IMR-90 (cell line): Measurements from ENCODE around the gene ABHD5. TPM values are rescaled to one million over a fixed set of nuclear protein-coding genes. Genes with fewer than 3 reads are reported as not detected.

Source experiments
- ATAC-seq: fragments of 200-7000 bp; cut with Tn5 transposase; 2 replicates; pipeline ENCODE4 v1.9.1; 2020; ENCODE audit warnings: low read depth, mild to moderate bottlenecking, moderate library complexity
- BruUV-seq: library from RNA; stranded (reverse); fragments of 400-500 nt; replicated peaks from 2 replicates; lab custom pipeline; 2021; lab: Mats Ljungman, UMichigan
- CTCF ChIA-PET: fragments of 300-600 bp; formaldehyde crosslinking; extraction: SDS; loops from one replicate; lab custom pipeline; 2021; ENCODE audit warnings: antibody characterized with exemption; lab: Yijun Ruan, JAX
- POLR2A ChIA-PET: fragments of 300-600 bp; sonication (Branson Sonifier 250); formaldehyde crosslinking; loops from one replicate; lab custom pipeline; 2022; ENCODE audit warnings: antibody characterized with exemption; ENCODE audit not compliant: unreplicated experiment; lab: Charles Lee
- DNase-seq: peaks from one replicate; pipeline ENCODE4 v3.0.0; 2013
- H2AFZ ChIP-seq: replicated peaks from 2 replicates; pipeline ENCODE3; 2013; ENCODE audit warnings: low read length, mild to moderate bottlenecking; ENCODE audit not compliant: poor library complexity
- H2AK5ac ChIP-seq: 2 replicates; pipeline ENCODE4 v1.6.1; 2013; ENCODE audit warnings: low read depth, low read length, inconsistent platforms
- H2AK9ac ChIP-seq: replicated peaks from 2 replicates; pipeline ENCODE3; 2013; ENCODE audit warnings: mild to moderate bottlenecking, low read depth, low read length, moderate library complexity; ENCODE audit not compliant: poor library complexity
- H2BK120ac ChIP-seq: 2 replicates; pipeline ENCODE4 v1.6.1; 2013; ENCODE audit warnings: low read depth, low read length, inconsistent platforms
- H2BK15ac ChIP-seq: 3 replicates; pipeline ENCODE4 v1.6.1; 2013; ENCODE audit warnings: low read depth, low read length, inconsistent platforms
- H2BK20ac ChIP-seq: 2 replicates; pipeline ENCODE4 v1.6.1; 2013; ENCODE audit warnings: low read depth, mild to moderate bottlenecking, inconsistent platforms, low read length, moderate library complexity
- H2BK5ac ChIP-seq: 2 replicates; pipeline ENCODE4 v1.6.1; 2013; ENCODE audit warnings: mild to moderate bottlenecking, low read depth, low read length, inconsistent platforms; ENCODE audit not compliant: poor library complexity, severe bottlenecking
- H3K14ac ChIP-seq: replicated peaks from 2 replicates; pipeline ENCODE4 v1.6.1; 2013; ENCODE audit warnings: low read depth, low read length, inconsistent platforms
- H3K18ac ChIP-seq: 2 replicates; pipeline ENCODE4 v1.6.1; 2013; ENCODE audit warnings: low read depth, low read length, control low read depth
- H3K23ac ChIP-seq: 2 replicates; pipeline ENCODE4 v1.6.1; 2013; ENCODE audit warnings: low read depth, low read length, inconsistent platforms
- H3K27ac ChIP-seq: 2 replicates; pipeline ENCODE4 v1.5.1; 2013; ENCODE audit warnings: mild to moderate bottlenecking, control low read depth, low read length; ENCODE audit not compliant: insufficient read depth
- H3K27me3 ChIP-seq: 2 replicates; pipeline ENCODE4 v1.6.1; 2013; ENCODE audit warnings: low read length; ENCODE audit not compliant: control insufficient read depth, insufficient read depth
- H3K36me3 ChIP-seq: 2 replicates; pipeline ENCODE4 v1.6.1; 2013; ENCODE audit warnings: low read length, mixed read lengths; ENCODE audit not compliant: control insufficient read depth, insufficient read depth
- H3K4ac ChIP-seq: 2 replicates; pipeline ENCODE4 v1.6.1; 2013; ENCODE audit warnings: low read depth, low read length, inconsistent platforms
- H3K4me1 ChIP-seq: 2 replicates; pipeline ENCODE4 v1.6.1; 2013; ENCODE audit warnings: low read length, mixed read lengths; ENCODE audit not compliant: control insufficient read depth, insufficient read depth
- H3K4me2 ChIP-seq: 2 replicates; pipeline ENCODE4 v1.6.1; 2013; ENCODE audit warnings: low read depth, mild to moderate bottlenecking, control low read depth, low read length, moderate library complexity
- H3K4me3 ChIP-seq: 2 replicates; pipeline ENCODE4 v1.5.1; 2013; ENCODE audit warnings: low read depth, mild to moderate bottlenecking, control low read depth, low read length, moderate library complexity; ENCODE audit not compliant: insufficient read depth
- H3K56ac ChIP-seq: 2 replicates; pipeline ENCODE4 v1.6.1; 2013; ENCODE audit warnings: low read length, inconsistent platforms; ENCODE audit not compliant: insufficient read depth; ENCODE audit errors: extremely low read depth
- H3K79me1 ChIP-seq, 2 experiments: 2 replicates each; pipeline ENCODE4 v1.6.1; 2013; ENCODE audit warnings: low read length in 2 of 2, inconsistent platforms in 1 of 2, low read depth in 1 of 2
- H3K9ac ChIP-seq: 2 replicates; pipeline ENCODE4 v1.6.1; 2013; ENCODE audit warnings: low read depth, low read length, control low read depth
- H3K9me1 ChIP-seq: 2 replicates; pipeline ENCODE4 v1.6.1; 2013; ENCODE audit warnings: low read length, inconsistent platforms; ENCODE audit not compliant: insufficient read depth
- H3K9me3 ChIP-seq: 2 replicates; pipeline ENCODE4 v1.6.1; 2013; ENCODE audit warnings: low read length; ENCODE audit not compliant: control insufficient read depth, insufficient read depth
- H4K20me1 ChIP-seq: 2 replicates; pipeline ENCODE4 v1.6.1; 2013; ENCODE audit warnings: low read length, inconsistent platforms; ENCODE audit not compliant: insufficient read depth
- H4K5ac ChIP-seq: 2 replicates; pipeline ENCODE4 v1.6.1; 2013; ENCODE audit warnings: mild to moderate bottlenecking, low read depth, low read length, control low read depth
- H4K8ac ChIP-seq, 2 experiments: 2 replicates each; pipeline ENCODE4 v1.6.1; 2013; ENCODE audit warnings: low read depth in 2 of 2, low read length in 2 of 2, control low read depth in 1 of 2, inconsistent platforms in 1 of 2
- H4K91ac ChIP-seq: 2 replicates; pipeline ENCODE4 v1.6.1; 2013; ENCODE audit warnings: low read depth, low read length, inconsistent platforms; ENCODE audit not compliant: insufficient read depth
- BHLHE40 ChIP-seq: fragments of 150-350 bp; IDR thresholded peaks from 2 replicates; pipeline ENCODE4 v1.6.1; 2016; ENCODE audit warnings: mild to moderate bottlenecking, low read depth, low read length
- CEBPB ChIP-seq: IDR thresholded peaks from 2 replicates; pipeline ENCODE4 v1.6.1; 2012; ENCODE audit warnings: low read depth, low read length, improper control_type of control experiment
- CHD1 ChIP-seq: IDR thresholded peaks from 2 replicates; pipeline ENCODE4 v1.6.1; 2012; ENCODE audit warnings: low read depth, low read length, improper control_type of control experiment
- CTCF ChIP-seq: conservative IDR thresholded peaks from 2 replicates; pipeline ENCODE4 v1.5.1; 2012; ENCODE audit warnings: mild to moderate bottlenecking, low read depth, low read length, improper control_type of control experiment
- ELK1 ChIP-seq: fragments of 150-350 bp; IDR thresholded peaks from 2 replicates; pipeline ENCODE4 v1.6.1; 2016; ENCODE audit warnings: low read depth, mild to moderate bottlenecking, low read length, moderate library complexity, borderline replicate concordance
- FOS ChIP-seq: fragments of 150-350 bp; IDR thresholded peaks from 2 replicates; pipeline ENCODE4 v1.6.1; 2016; ENCODE audit warnings: low read depth, low read length
- MAFK ChIP-seq: IDR thresholded peaks from 2 replicates; pipeline ENCODE4 v1.6.1; 2012; ENCODE audit warnings: low read depth, low read length, improper control_type of control experiment
- MAZ ChIP-seq: IDR thresholded peaks from 2 replicates; pipeline ENCODE4 v1.6.1; 2012; ENCODE audit warnings: low read depth, mild to moderate bottlenecking, low read length, improper control_type of control experiment, moderate library complexity, borderline replicate concordance
- MXI1 ChIP-seq: IDR thresholded peaks from 2 replicates; pipeline ENCODE4 v1.6.1; 2012; ENCODE audit warnings: low read depth, mild to moderate bottlenecking, low read length, moderate library complexity, borderline replicate concordance
- NFE2L2 ChIP-seq: fragments of 150-350 bp; IDR thresholded peaks from 2 replicates; pipeline ENCODE4 v1.6.1; 2016; ENCODE audit warnings: low read depth, mild to moderate bottlenecking, low read length
- POLR2A ChIP-seq: IDR thresholded peaks from 2 replicates; pipeline ENCODE4 v1.6.1; 2012; ENCODE audit warnings: mild to moderate bottlenecking, low read depth, low read length
- RAD21 ChIP-seq: IDR thresholded peaks from 2 replicates; pipeline ENCODE4 v1.6.1; 2012; ENCODE audit warnings: low read length, improper control_type of control experiment
- RCOR1 ChIP-seq: IDR thresholded peaks from 2 replicates; pipeline ENCODE4 v1.6.1; 2012; ENCODE audit warnings: mild to moderate bottlenecking, low read length, improper control_type of control experiment; ENCODE audit not compliant: insufficient replicate concordance
- RFX5 ChIP-seq: IDR thresholded peaks from 2 replicates; pipeline ENCODE4 v1.8.0; 2012; ENCODE audit warnings: low read depth, mild to moderate bottlenecking, low read length, moderate library complexity
- SMC3 ChIP-seq: fragments of 150-350 bp; IDR thresholded peaks from 2 replicates; pipeline ENCODE4 v1.6.1; 2016; ENCODE audit warnings: low read depth, mild to moderate bottlenecking, antibody characterized with exemption, low read length, moderate library complexity
- USF2 ChIP-seq: fragments of 150-350 bp; IDR thresholded peaks from 2 replicates; pipeline ENCODE4 v1.6.1; 2017; ENCODE audit warnings: mild to moderate bottlenecking, antibody characterized with exemption, low read length, low read depth
- WGBS, 2 experiments: methylation state at CpG; one replicate each; pipeline versions ENCODE4 v1.1.5 to v1.1.7; 2013; ENCODE audit warnings: missing lambda C conversion rate in 2 of 2; ENCODE audit not compliant: insufficient read length in 1 of 2; ENCODE audit errors: extremely low coverage in 2 of 2; 5-methylcytosine and 5-hydroxymethylcytosine counted together
- dilution Hi-C: fragments of 300-500 bp; cut with HindIII; formaldehyde crosslinking; loops from one replicate; pipeline ENCODE4 v1.14.3; 2018; ENCODE audit warnings: low sequenced_read_pairs; ENCODE audit not compliant: unreplicated experiment
- in situ Hi-C: fragments of 300-500 bp; cut with MboI; formaldehyde crosslinking; loops from 3 replicates; pipeline ENCODE4 v1.14.3; 2019; ENCODE audit warnings: low sequenced_read_pairs, inconsistent platforms, mixed read lengths
- intact Hi-C: fragments of 100-400 bp; cut with micrococcal nuclease; formaldehyde crosslinking; loops from 2 replicates; pipeline ENCODE4 v1.10.0; 2022
- polyA plus RNA-seq, 3 experiments: library from polyadenylated mRNA; depleted of rRNA; stranded (reverse); fragments of >200 nt; gene quantifications; 2 replicates each; pipeline ENCODE4 v1.2.3, GENCODE V29; 2012; ENCODE audit warnings: low replicate concordance in 1 of 3
- total RNA-seq: library from RNA; depleted of rRNA; stranded (reverse); fragments of >200 nt; gene quantifications from 2 replicates; pipeline ENCODE4 v1.2.3, GENCODE V29; 2012

ABHD5 gene
- total and polyA plus RNA-seq, 2 of the 4 experiments (the other 2 are of a cell fraction), result 15.8 to 33.2 TPM

- Histone ChIP-seq H3K27ac (no peak overlapping the region), H2BK5ac (no peak overlapping the region), H3K56ac (no peak overlapping the region), H3K27me3 (no peaks in the 10 kb centered on the region), H4K20me1 (no peaks in the 10 kb centered on the region; the same call in 1 of the 2 replicates), H2AK5ac (no peak overlapping the region), H2AK9ac (no peak overlapping the region), H3K23ac (0 out of 2 replicates have a peak overlapping the region, but pooled peaks have one; percentile 4), H2AFZ (no peak overlapping the region), H3K4me1 (peaks cover 8% of the 10 kb centered on the region), H3K4me3 (no peak overlapping the region), H3K79me1 (peaks cover 19 to 57% of the 10 kb centered on the region in 2 experiments), H3K4ac (peak overlapping the region; percentile 17; the same call in 1 of the 2 replicates), H2BK15ac (peak overlapping the region; percentile 25; the same call in 1 of the 3 replicates), H2BK20ac (0 out of 2 replicates have a peak overlapping the region, but pooled peaks have one; percentile 1), H3K9me1 (peaks cover 18% of the 10 kb centered on the region), H3K18ac (peak overlapping the region; percentile 77), H3K9ac (no peak overlapping the region), H4K91ac (no peak overlapping the region; the same call in 1 of the 2 replicates), H3K4me2 (peak overlapping the region; percentile 39), H4K8ac (no peak overlapping the region), H2BK120ac (no peak overlapping the region), H3K9me3 (no peaks in the 10 kb centered on the region), H3K36me3 (peaks cover 1% of the 10 kb centered on the region; the same call in 1 of the 2 replicates), H4K5ac (no peak overlapping the region), H3K14ac (no peak overlapping the region)
- ATAC-seq, result no peak
- intact Hi-C loops, result loop anchor here (5.0 kb wide), 3 partner anchors 151 to 471 kb away; no protein-coding TSS in a partner anchor
- TF ChIP-seq CTCF (no peak), FOS (no peak), NFE2L2 (no peak), MAFK (no peak), POLR2A (no peak), SMC3 (no peak), BHLHE40 (no peak), ELK1 (no peak), MAZ (no peak), USF2 (no peak), RFX5 (no peak), RCOR1 (no peak), RAD21 (no peak), MXI1 (no peak), CEBPB (no peak), CHD1 (no peak)
- no CpG with 5 or more reads among the region's 1 CpG for WGBS, 2 experiments
- in situ Hi-C loops, result no loop called here
- dilution Hi-C loops, result no loop called here
- DNase-seq, result no peak
- BruUV-seq, result no TSS peak
- ChIA-PET CTCF (interaction anchor here (0.6 to 0.9 kb wide), 3 partner anchors 13 to 162 kb away, joined by 3 to 6 read pairs (median 3); no protein-coding TSS in a partner anchor), POLR2A (no interaction called here)
Observed at GRCh38 chr3:43693594-43693993, 2.9 kb downstream of the ABHD5 start.
